SH-SY5Y (cell line): ENCODE data around the gene NR2F1-AS1.

Source experiments
- GATA2 ChIP-seq: IDR thresholded peaks from 2 replicates; pipeline ENCODE4 v1.6.1; 2011; ENCODE audit warnings: mild to moderate bottlenecking, low read depth, low read length
- GATA3 ChIP-seq: IDR thresholded peaks from 2 replicates; pipeline ENCODE4 v1.6.1; 2011; ENCODE audit warnings: low read depth, mild to moderate bottlenecking, low read length, moderate library complexity

DNA sequence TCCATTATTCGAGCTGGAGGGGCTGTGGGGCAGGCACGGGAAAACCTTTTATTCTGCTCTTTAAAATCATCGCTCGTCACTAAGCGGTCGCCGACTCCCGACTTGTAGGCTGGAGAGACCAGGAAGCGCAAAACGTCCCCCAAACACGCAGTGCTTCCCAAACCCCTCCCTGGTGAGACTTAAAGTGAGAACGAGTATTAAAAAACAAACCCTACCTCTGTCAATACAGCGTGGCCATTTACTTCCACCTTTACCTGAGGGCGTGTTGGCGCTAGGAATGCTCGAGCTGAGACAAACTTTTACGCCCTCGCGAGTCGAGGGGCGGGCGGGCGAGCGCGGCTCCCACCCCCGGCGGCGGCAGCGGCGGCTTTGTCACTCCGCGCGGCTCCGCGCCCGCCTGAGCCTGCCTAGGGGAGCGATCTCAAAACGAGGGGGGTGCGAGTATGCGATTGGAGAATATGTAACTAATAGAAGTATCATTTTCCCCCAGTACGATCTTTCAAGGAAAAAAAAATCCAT is at the start of gene NR2F1-AS1:
- TF ChIP-seq GATA2: no peak
- no peak for TF ChIP-seq GATA3
